Hepatocyte (in vitro differentiated cells): ENCODE results near the gene DOK5. TPM values are rescaled to one million over a fixed set of nuclear protein-coding genes. Genes with fewer than 3 reads are reported as not detected.

Experiments used
- DNase-seq: peaks from one replicate; pipeline ENCODE4 v3.0.0-alpha.2; 2016; ENCODE audit warnings: low spot score
- H2AFZ ChIP-seq: fragments of 200-600 bp; sonication (generic); 2 replicates; pipeline ENCODE4 v1.6.0; 2016; ENCODE audit warnings: antibody characterized with exemption, mild to moderate bottlenecking
- H3K27ac ChIP-seq: fragments of 200-600 bp; sonication (generic); 2 replicates; pipeline ENCODE4 v1.5.1; 2016; ENCODE audit warnings: mild to moderate bottlenecking
- H3K27me3 ChIP-seq: fragments of 200-600 bp; sonication (generic); 2 replicates; pipeline ENCODE4 v1.6.1; 2016
- H3K36me3 ChIP-seq: fragments of 200-600 bp; sonication (generic); replicated peaks from 2 replicates; pipeline ENCODE4 v1.5.1; 2016; ENCODE audit warnings: low read depth; ENCODE audit not compliant: insufficient read depth
- H3K4me1 ChIP-seq: fragments of 200-600 bp; sonication (generic); 2 replicates; pipeline ENCODE4 v1.5.1; 2016; ENCODE audit warnings: mild to moderate bottlenecking, moderate library complexity; ENCODE audit not compliant: insufficient read depth
- H3K4me2 ChIP-seq: fragments of 200-600 bp; sonication (generic); 2 replicates; pipeline ENCODE4 v1.6.0; 2016
- H3K4me3 ChIP-seq: fragments of 200-600 bp; sonication (generic); 2 replicates; pipeline ENCODE4 v1.5.1; 2016; ENCODE audit warnings: mild to moderate bottlenecking
- H3K79me2 ChIP-seq: fragments of 200-600 bp; sonication (generic); 2 replicates; pipeline ENCODE4 v1.6.0; 2017; ENCODE audit warnings: mild to moderate bottlenecking
- H3K9me2 ChIP-seq: fragments of 200-600 bp; sonication (generic); replicated peaks from 2 replicates; pipeline ENCODE4 v1.6.0; 2017; ENCODE audit warnings: mild to moderate bottlenecking; ENCODE audit not compliant: insufficient read depth
- H3K9me3 ChIP-seq: fragments of 200-600 bp; sonication (generic); 2 replicates; pipeline ENCODE4 v1.5.1; 2016; ENCODE audit warnings: low read depth, mild to moderate bottlenecking
- H4K20me1 ChIP-seq: fragments of 200-600 bp; sonication (generic); 2 replicates; pipeline ENCODE4 v1.6.0; 2016; ENCODE audit warnings: mild to moderate bottlenecking; ENCODE audit not compliant: insufficient read depth, poor library complexity, severe bottlenecking
- CTCF ChIP-seq: fragments of 200-600 bp; sonication (generic); IDR thresholded peaks from 2 replicates; pipeline ENCODE4 v1.5.1; 2016; ENCODE audit warnings: antibody characterized with exemption, mild to moderate bottlenecking; ENCODE audit not compliant: poor library complexity
- EZH2 ChIP-seq: fragments of 200-600 bp; sonication (generic); IDR thresholded peaks from 2 replicates; pipeline ENCODE4 v1.6.1; 2016; ENCODE audit warnings: antibody characterized with exemption, mild to moderate bottlenecking, borderline replicate concordance
- EZH2phosphoT487 ChIP-seq: fragments of 200-600 bp; sonication (generic); IDR thresholded peaks from one replicate; pipeline ENCODE4 v1.6.1; 2018; ENCODE audit warnings: antibody characterized with exemption, mild to moderate bottlenecking, low read depth, moderate library complexity; ENCODE audit not compliant: unreplicated experiment, severe bottlenecking
- WGBS: methylation state at CpG from one replicate; pipeline ENCODE4 v1.1.6; 2016; ENCODE audit warnings: low lambda C conversion rate; ENCODE audit errors: missing lambda C conversion rate; 5-methylcytosine and 5-hydroxymethylcytosine counted together
- polyA plus RNA-seq: library from polyadenylated mRNA; unstranded; fragments of >200 nt; fragmentation: Nextera tagmentation; extraction: Ambion mirVana; gene quantifications from 2 replicates; pipeline ENCODE4 v1.2.1, GENCODE V29; 2016
- total RNA-seq: library from RNA; depleted of rRNA; stranded (reverse); fragments of >200 nt; gene quantifications from 2 replicates; pipeline ENCODE4 v1.2.3, GENCODE V29; 2014

DOK5 gene
- total and polyA plus RNA-seq, 2 experiments from 2014 or later, result 7.0 to 7.5 TPM

GRCh38 chr20:54661880-54662465 is 186.6 kb downstream of the DOK5 start:
- no peaks in the 10 kb centered on the region for H3K4me1 ChIP-seq
- no peaks in the 10 kb centered on the region for H3K9me3 ChIP-seq
- H3K36me3 ChIP-seq, result no peaks in the 10 kb centered on the region
- H3K4me2 ChIP-seq, result no peak overlapping the region
- no peaks in the 10 kb centered on the region for H3K27me3 ChIP-seq
- no peak for DNase-seq
- H3K27ac ChIP-seq, result no peak overlapping the region
- WGBS, result 41% methylated on average over 8 of the region's 8 CpGs
- H3K4me3 ChIP-seq, result no peak overlapping the region
- no peaks in the 10 kb centered on the region for H4K20me1 ChIP-seq
- no peaks in the 10 kb centered on the region for H3K9me2 ChIP-seq
- H2AFZ ChIP-seq, result no peak overlapping the region
- no peak for TF ChIP-seq CTCF
- TF ChIP-seq EZH2, result no peak
- no peak for TF ChIP-seq EZH2phosphoT487
- no peaks in the 10 kb centered on the region for H3K79me2 ChIP-seq

- no peaks in the 10 kb centered on the region for H3K9me3 ChIP-seq
- 81% methylated on average over 1 of the region's 1 CpG for WGBS
- no peak overlapping the region for H3K4me3 ChIP-seq
- H3K79me2 ChIP-seq, result no peaks in the 10 kb centered on the region
- no peak overlapping the region for H3K4me2 ChIP-seq
- H4K20me1 ChIP-seq, result no peaks in the 10 kb centered on the region
- no peak overlapping the region for H3K27ac ChIP-seq
- no peaks in the 10 kb centered on the region for H3K4me1 ChIP-seq
- H3K27me3 ChIP-seq, result no peaks in the 10 kb centered on the region
- TF ChIP-seq CTCF (no peak), EZH2 (no peak), EZH2phosphoT487 (no peak)
- no peaks in the 10 kb centered on the region for H3K9me2 ChIP-seq
- no peaks in the 10 kb centered on the region for H3K36me3 ChIP-seq
- no peak for DNase-seq
- no peak overlapping the region for H2AFZ ChIP-seq
Observed at GRCh38 chr20:54665812-54666211, 190.4 kb downstream of the DOK5 start.

GRCh38 chr20:54668271-54669039 is 193.1 kb downstream of the DOK5 start:
- no peaks in the 10 kb centered on the region for H3K9me3 ChIP-seq
- H3K27ac ChIP-seq, result no peak overlapping the region
- H3K36me3 ChIP-seq, result no peaks in the 10 kb centered on the region
- TF ChIP-seq CTCF (peak; percentile 59), EZH2 (no peak), EZH2phosphoT487 (no peak)
- H3K4me3 ChIP-seq, result no peak overlapping the region
- H3K4me1 ChIP-seq, result no peaks in the 10 kb centered on the region
- H3K27me3 ChIP-seq, result no peaks in the 10 kb centered on the region
- no peaks in the 10 kb centered on the region for H3K79me2 ChIP-seq
- no peaks in the 10 kb centered on the region for H3K9me2 ChIP-seq
- H3K4me2 ChIP-seq, result peak overlapping the region; percentile 62
- peak overlapping the region; percentile 38 for H2AFZ ChIP-seq
- peak; percentile 62 for DNase-seq
- WGBS, result 47% methylated on average over 12 of the region's 12 CpGs
- no peaks in the 10 kb centered on the region for H4K20me1 ChIP-seq
